HG03064 (cell line): ENCODE measurements around the gene POU6F1.

Source experiments
- ATAC-seq: cut with Tn5 transposase; IDR thresholded peaks from one replicate; pipeline ENCODE4 v1.9.1; 2021; ENCODE audit warnings: low read depth; ENCODE audit not compliant: unreplicated experiment

POU6F1 gene

GRCh38 chr12:51199366-51199945 is 18.4 kb downstream of the POU6F1 start:
- no peak for ATAC-seq

GRCh38 chr12:51198568-51199365 is 19.1 kb downstream of the POU6F1 start:
- no peak for ATAC-seq

GRCh38 chr12:51197736-51198567 is 19.9 kb downstream of the POU6F1 start:
- no peak for ATAC-seq

- no peak for ATAC-seq
Observed at GRCh38 chr12:51196547-51196946, 21.3 kb downstream of the POU6F1 start.

GRCh38 chr12:51195841-51196240 is 22.0 kb downstream of the POU6F1 start:
- ATAC-seq, result no peak

- no peak for ATAC-seq
Observed at GRCh38 chr12:51192284-51192671, 25.6 kb downstream of the POU6F1 start.

GRCh38 chr12:51191516-51192283 is 26.2 kb downstream of the POU6F1 start:
- no peak for ATAC-seq

- no peak for ATAC-seq
Observed at GRCh38 chr12:51190820-51191219, 27.0 kb downstream of the POU6F1 start.

GRCh38 chr12:51189790-51190355 is 28.0 kb downstream of the POU6F1 start:
- no peak for ATAC-seq

- ATAC-seq, result peak; percentile 66
Observed at GRCh38 chr12:51188359-51189051, 29.4 kb downstream of the POU6F1 start.

GRCh38 chr12:51187370-51187987 is 30.4 kb downstream of the POU6F1 start:
- no peak for ATAC-seq

- ATAC-seq, result no peak
Observed at GRCh38 chr12:51186465-51187085, 31.3 kb downstream of the POU6F1 start.

- no peak for ATAC-seq
Observed at GRCh38 chr12:51185171-51185717, 32.6 kb downstream of the POU6F1 start.

- ATAC-seq, result no peak
Observed at GRCh38 chr12:51183816-51184215, 34.0 kb downstream of the POU6F1 start.

- no peak for ATAC-seq
Observed at GRCh38 chr12:51183349-51183748, 34.5 kb downstream of the POU6F1 start.

GRCh38 chr12:51181558-51181957 is 36.3 kb downstream of the POU6F1 start:
- ATAC-seq, result no peak

GRCh38 chr12:51177897-51178296 is 40.0 kb downstream of the POU6F1 start:
- no peak for ATAC-seq

GRCh38 chr12:51174501-51174900 is 43.4 kb downstream of the POU6F1 start:
- no peak for ATAC-seq
